Esophagus squamous epithelium (tissue), 4 donors: ENCODE results near the gene LDLRAP1.
A peak's percentile ranks its signal among the peaks of the same experiment; 100 is the strongest.

ENCODE experiments used
- CTCF ChIP-seq, 6 experiments: fragments of 450-650 bp in 4 of 6; fragments of 200-600 bp in 2 of 6; sonication (generic) in 2 of 6; IDR thresholded peaks; one replicate each; pipeline ENCODE4 v1.5.1; 2016 to 2019; ENCODE audit warnings: antibody characterized with exemption in 6 of 6, mild to moderate bottlenecking in 4 of 6, moderate library complexity in 4 of 6
- POLR2A ChIP-seq, 4 donors: fragments of 450-650 bp; IDR thresholded peaks; one replicate each; pipeline ENCODE4 v1.6.1; 2017; ENCODE audit warnings: antibody characterized with exemption in 4 of 4, mild to moderate bottlenecking in 4 of 4, moderate library complexity in 3 of 4

GRCh38 chr1:25566730-25567341 lies 23.4 kb downstream of the LDLRAP1 start:
- TF ChIP-seq POLR2A (IDR thresholded peaks at IDR 0.05) (peak in 1 of 4 donors; percentile 11), CTCF (IDR thresholded peaks at IDR 0.05) (peak in 1 of 6 experiments; percentile 6)
